A549 (cell line): Measurements from ENCODE around the gene TYW5. TPM values are rescaled to one million over a fixed set of nuclear protein-coding genes. Genes with fewer than 3 reads are reported as not detected.

Source experiments
- ATAC-seq, 2 experiments: fragments of 200-7000 bp in 1 of 2; fragments of >200 bp in 1 of 2; cut with Nextera tagmentation in 1 of 2; cut with Tn5 transposase in 1 of 2; 3 replicates each; pipeline versions ENCODE4 v1.8.0 to v1.9.1; 2018 to 2020; ENCODE audit warnings: mild to moderate bottlenecking in 1 of 2, moderate library complexity in 1 of 2
- CTCF ChIA-PET: fragments of 300-600 bp; sonication (Branson Sonifier 250); formaldehyde crosslinking; extraction: SDS; loops from one replicate; lab custom pipeline; 2021; ENCODE audit warnings: antibody characterized with exemption, inconsistent platforms; lab: Yijun Ruan, JAX
- POLR2A ChIA-PET: fragments of 350-600 bp; formaldehyde crosslinking; extraction: SDS; loops from one replicate; lab custom pipeline; 2021; ENCODE audit warnings: antibody characterized with exemption, inconsistent platforms; lab: Yijun Ruan, JAX
- DNase-seq, 2 experiments: peaks; one replicate each; pipeline versions ENCODE4 v3.0.0 to v3.0.0-alpha.2; 2011 to 2016; ENCODE audit warnings: low read depth in 1 of 2, low spot score in 1 of 2
- FAIRE-seq: peaks from 2 replicates; lab custom pipeline; 2011; peaks lifted over from hg19 to GRCh38; lab: Jason Lieb, UNC
- H3K27ac ChIP-seq, 2 experiments: fragments of >200 bp; sonication (Bioruptor Twin); formaldehyde crosslinking; 3 replicates each; pipeline ENCODE4 v1.5.1; 2016 to 2017
- H3K4me1 ChIP-seq: fragments of >200 bp; sonication (Bioruptor Twin); formaldehyde crosslinking; 3 replicates; pipeline ENCODE4 v1.6.1; 2016
- H3K4me2 ChIP-seq: fragments of >200 bp; sonication (Bioruptor Twin); formaldehyde crosslinking; 3 replicates; pipeline ENCODE4 v1.6.1; 2016
- H3K4me3 ChIP-seq: fragments of >200 bp; sonication (Bioruptor Twin); formaldehyde crosslinking; 3 replicates; pipeline ENCODE4 v1.5.1; 2016
- H3K9me3 ChIP-seq: fragments of >200 bp; sonication (Bioruptor Twin); formaldehyde crosslinking; 3 replicates; pipeline ENCODE4 v1.6.1; 2016
- CHD2 ChIP-seq: fragments of 150-350 bp; IDR thresholded peaks from 2 replicates; pipeline ENCODE4 v1.6.1; 2014; ENCODE audit warnings: low read length; ENCODE audit not compliant: partially characterized antibody
- EHMT2 ChIP-seq: fragments of 200-600 bp; sonication (generic); IDR thresholded peaks from 2 replicates; pipeline ENCODE4 v1.6.1; 2016; ENCODE audit warnings: antibody characterized with exemption, low read depth, mild to moderate bottlenecking, moderate library complexity
- EP300 ChIP-seq, 2 experiments: fragments of >200 bp; sonication (Bioruptor Twin); formaldehyde crosslinking; IDR thresholded peaks; 2 replicates in 1 of 2; 3 replicates in 1 of 2; pipeline ENCODE4 v1.6.1; 2016 to 2017
- KDM5A ChIP-seq: fragments of 200-600 bp; sonication (generic); IDR thresholded peaks from 2 replicates; pipeline ENCODE4 v1.6.1; 2016; ENCODE audit warnings: antibody characterized with exemption, mild to moderate bottlenecking
- MAFK ChIP-seq: fragments of 450-650 bp; IDR thresholded peaks from 2 replicates; pipeline ENCODE4 v1.6.1; 2014; ENCODE audit not compliant: partially characterized antibody
- RAD21 ChIP-seq, 2 experiments: fragments of >200 bp in 1 of 2; sonication (Bioruptor Twin) in 1 of 2; formaldehyde crosslinking in 1 of 2; IDR thresholded peaks in 1 of 2; conservative IDR thresholded peaks in 1 of 2; 2 replicates in 1 of 2; 3 replicates in 1 of 2; pipeline ENCODE4 v1.6.1; 2012 to 2018; ENCODE audit warnings: inconsistent platforms in 1 of 2
- RFX5 ChIP-seq: fragments of 450-650 bp; IDR thresholded peaks from 2 replicates; pipeline ENCODE4 v1.7.1; 2014; ENCODE audit warnings: antibody characterized with exemption, mild to moderate bottlenecking, moderate library complexity
- RNF2 ChIP-seq: fragments of 200-600 bp; sonication (generic); IDR thresholded peaks from 2 replicates; pipeline ENCODE4 v1.6.1; 2016; ENCODE audit warnings: low read depth, mild to moderate bottlenecking, antibody characterized with exemption, moderate library complexity, borderline replicate concordance
- SMC3 ChIP-seq: fragments of >200 bp; sonication (Bioruptor Twin); formaldehyde crosslinking; IDR thresholded peaks from 3 replicates; pipeline ENCODE4 v1.6.1; 2018; ENCODE audit warnings: inconsistent platforms
- SREBF2 ChIP-seq: fragments of 450-650 bp; IDR thresholded peaks from 2 replicates; pipeline ENCODE4 v1.6.1; 2014; ENCODE audit warnings: mild to moderate bottlenecking, moderate library complexity
- TFCP2L1 ChIP-seq: fragments of 250-450 bp; sonication (Bioruptor Pico); IDR thresholded peaks from 2 replicates; pipeline ENCODE4 v1.5.0; 2021; ENCODE audit warnings: mild to moderate bottlenecking
- WGBS: methylation state at CpG from one replicate; pipeline ENCODE4 v1.1.6; 2017; ENCODE audit errors: missing lambda C conversion rate; 5-methylcytosine and 5-hydroxymethylcytosine counted together
- polyA plus RNA-seq, 4 experiments: library from polyadenylated mRNA; depleted of rRNA in 3 of 4; stranded (reverse); fragments of >200 nt; fragmentation: RNase III in 1 of 4; extraction: RNeasy Plus Mini Kit Qiagen cat#74134 plus additional on column Dnase treatment in 1 of 4; gene quantifications; 2 replicates in 3 of 4; 3 replicates in 1 of 4; pipeline ENCODE4 v1.2.3, GENCODE V29; 2011 to 2017
- TF ChIP-seq, protein P1 (sequence below): fragments of >200 bp; sonication (Bioruptor Twin); formaldehyde crosslinking; IDR thresholded peaks from 3 replicates; pipeline ENCODE4 v1.5.1; 2016
- TF ChIP-seq, protein P2 (sequence below): fragments of 200-600 bp; sonication (generic); IDR thresholded peaks from 2 replicates; pipeline ENCODE4 v1.6.1; 2016; ENCODE audit warnings: antibody characterized with exemption, mild to moderate bottlenecking, moderate library complexity
- TF ChIP-seq, protein P3 (sequence below): IDR thresholded peaks from 2 replicates; pipeline ENCODE4 v1.6.1; 2012; ENCODE audit warnings: low read depth, borderline replicate concordance
- TF ChIP-seq, protein P4 (sequence below): IDR thresholded peaks from 2 replicates; pipeline ENCODE4 v1.6.1; 2012

Gene TYW5
- polyA plus RNA-seq, 2 of the 4 experiments (the other 2 are of a cell fraction), result 7.8 to 15.2 TPM

DNA sequence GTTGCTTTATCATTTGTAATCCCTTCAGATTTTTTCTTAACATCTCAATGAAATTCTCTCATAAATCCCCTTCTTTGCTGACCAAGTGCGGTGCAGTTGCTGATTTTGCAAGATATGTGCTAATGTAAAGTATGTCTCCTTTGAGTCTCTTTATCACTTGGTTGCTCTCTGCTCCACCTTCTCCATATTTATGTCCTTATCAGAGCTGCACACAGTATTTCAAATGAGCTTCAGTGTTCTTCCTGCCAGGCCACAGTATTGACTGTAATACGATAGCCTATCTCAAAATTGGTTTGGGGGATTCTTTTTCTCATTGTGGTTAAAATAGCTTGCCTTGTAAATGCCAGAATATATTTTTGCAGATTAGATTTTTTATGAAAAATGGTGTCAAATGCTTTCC lies 32.3 kb upstream of the TYW5 start:
- TF ChIP-seq, protein P1, sequence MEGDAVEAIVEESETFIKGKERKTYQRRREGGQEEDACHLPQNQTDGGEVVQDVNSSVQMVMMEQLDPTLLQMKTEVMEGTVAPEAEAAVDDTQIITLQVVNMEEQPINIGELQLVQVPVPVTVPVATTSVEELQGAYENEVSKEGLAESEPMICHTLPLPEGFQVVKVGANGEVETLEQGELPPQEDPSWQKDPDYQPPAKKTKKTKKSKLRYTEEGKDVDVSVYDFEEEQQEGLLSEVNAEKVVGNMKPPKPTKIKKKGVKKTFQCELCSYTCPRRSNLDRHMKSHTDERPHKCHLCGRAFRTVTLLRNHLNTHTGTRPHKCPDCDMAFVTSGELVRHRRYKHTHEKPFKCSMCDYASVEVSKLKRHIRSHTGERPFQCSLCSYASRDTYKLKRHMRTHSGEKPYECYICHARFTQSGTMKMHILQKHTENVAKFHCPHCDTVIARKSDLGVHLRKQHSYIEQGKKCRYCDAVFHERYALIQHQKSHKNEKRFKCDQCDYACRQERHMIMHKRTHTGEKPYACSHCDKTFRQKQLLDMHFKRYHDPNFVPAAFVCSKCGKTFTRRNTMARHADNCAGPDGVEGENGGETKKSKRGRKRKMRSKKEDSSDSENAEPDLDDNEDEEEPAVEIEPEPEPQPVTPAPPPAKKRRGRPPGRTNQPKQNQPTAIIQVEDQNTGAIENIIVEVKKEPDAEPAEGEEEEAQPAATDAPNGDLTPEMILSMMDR, result no peak
- no peak for TF ChIP-seq SMC3
- Histone ChIP-seq H3K9me3 (no peaks in the 10 kb centered on the region), H3K27ac (no peak overlapping the region), H3K4me1 (no peaks in the 10 kb centered on the region), H3K4me3 (no peak overlapping the region), H3K4me2 (no peak overlapping the region)
- FAIRE-seq (no peak), DNase-seq (no peak), ATAC-seq (no peak)
- WGBS, result 93% methylated on average over 2 of the region's 2 CpGs
- ChIA-PET CTCF (interaction anchor here (0.8 to 1.5 kb wide), 3 partner anchors 14 to 494 kb away, joined by 3 to 5 read pairs (median 4); no protein-coding TSS in a partner anchor), POLR2A (no interaction called here)

DNA sequence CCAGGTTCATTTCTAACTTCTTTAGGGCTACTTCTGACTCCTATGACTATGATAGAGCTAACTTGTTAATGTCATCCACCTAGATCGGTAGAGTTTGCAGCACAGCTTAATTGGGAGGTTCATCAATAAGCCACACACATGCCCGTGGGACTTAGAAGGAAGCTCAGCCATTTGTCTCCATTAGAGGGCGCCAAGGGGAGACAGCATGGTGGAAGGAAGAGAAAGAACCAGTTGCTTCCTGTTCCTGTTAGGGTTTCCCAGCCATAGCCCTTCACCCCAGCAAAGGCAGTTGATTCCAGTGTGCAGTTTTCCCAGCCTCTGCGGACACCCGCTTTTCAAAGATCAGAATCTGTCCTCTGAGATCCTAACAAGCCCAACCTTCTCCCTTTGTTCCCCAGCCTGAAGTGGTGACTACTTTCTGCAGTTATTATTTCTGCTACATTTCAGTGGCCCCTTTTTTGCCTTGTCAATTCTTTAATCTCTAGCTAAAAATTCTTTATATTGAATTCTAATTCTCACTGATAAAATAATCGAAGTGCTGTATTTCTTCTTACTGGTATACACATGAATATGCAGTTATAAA lies 30.4 kb upstream of the TYW5 start:
- FAIRE-seq (no peak), ATAC-seq (peak; percentile 82 to 98), DNase-seq (peak; percentile 31 to 84)
- Histone ChIP-seq H3K4me3 (no peak overlapping the region), H3K4me2 (no peak overlapping the region), H3K27ac (peak overlapping the region; percentile 33 to 74; a peak in 4 of 6 replicates), H3K9me3 (no peaks in the 10 kb centered on the region), H3K4me1 (no peaks in the 10 kb centered on the region)
- 36% methylated on average over 6 of the region's 6 CpGs for WGBS
- CTCF ChIA-PET, result interaction anchor here (0.6 to 3.2 kb wide), 17 partner anchors 10 to 718 kb away, joined by 3 to 20 read pairs (median 4); partner anchors contain the start of gene SPATS2L
- POLR2A ChIA-PET, result no interaction called here
- TF ChIP-seq RNF2, result no peak
- TF ChIP-seq SREBF2, result no peak
- TF ChIP-seq, protein P1, result peak; percentile 57
- peak; percentile 67 for TF ChIP-seq SMC3
- TF ChIP-seq EP300 (IDR thresholded peaks at IDR 0.05), result no peak
- TF ChIP-seq TFCP2L1 (CRISPR knock-in tag), result no peak
- TF ChIP-seq, protein P2, sequence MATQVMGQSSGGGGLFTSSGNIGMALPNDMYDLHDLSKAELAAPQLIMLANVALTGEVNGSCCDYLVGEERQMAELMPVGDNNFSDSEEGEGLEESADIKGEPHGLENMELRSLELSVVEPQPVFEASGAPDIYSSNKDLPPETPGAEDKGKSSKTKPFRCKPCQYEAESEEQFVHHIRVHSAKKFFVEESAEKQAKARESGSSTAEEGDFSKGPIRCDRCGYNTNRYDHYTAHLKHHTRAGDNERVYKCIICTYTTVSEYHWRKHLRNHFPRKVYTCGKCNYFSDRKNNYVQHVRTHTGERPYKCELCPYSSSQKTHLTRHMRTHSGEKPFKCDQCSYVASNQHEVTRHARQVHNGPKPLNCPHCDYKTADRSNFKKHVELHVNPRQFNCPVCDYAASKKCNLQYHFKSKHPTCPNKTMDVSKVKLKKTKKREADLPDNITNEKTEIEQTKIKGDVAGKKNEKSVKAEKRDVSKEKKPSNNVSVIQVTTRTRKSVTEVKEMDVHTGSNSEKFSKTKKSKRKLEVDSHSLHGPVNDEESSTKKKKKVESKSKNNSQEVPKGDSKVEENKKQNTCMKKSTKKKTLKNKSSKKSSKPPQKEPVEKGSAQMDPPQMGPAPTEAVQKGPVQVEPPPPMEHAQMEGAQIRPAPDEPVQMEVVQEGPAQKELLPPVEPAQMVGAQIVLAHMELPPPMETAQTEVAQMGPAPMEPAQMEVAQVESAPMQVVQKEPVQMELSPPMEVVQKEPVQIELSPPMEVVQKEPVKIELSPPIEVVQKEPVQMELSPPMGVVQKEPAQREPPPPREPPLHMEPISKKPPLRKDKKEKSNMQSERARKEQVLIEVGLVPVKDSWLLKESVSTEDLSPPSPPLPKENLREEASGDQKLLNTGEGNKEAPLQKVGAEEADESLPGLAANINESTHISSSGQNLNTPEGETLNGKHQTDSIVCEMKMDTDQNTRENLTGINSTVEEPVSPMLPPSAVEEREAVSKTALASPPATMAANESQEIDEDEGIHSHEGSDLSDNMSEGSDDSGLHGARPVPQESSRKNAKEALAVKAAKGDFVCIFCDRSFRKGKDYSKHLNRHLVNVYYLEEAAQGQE, result no peak
- TF ChIP-seq, protein P3, sequence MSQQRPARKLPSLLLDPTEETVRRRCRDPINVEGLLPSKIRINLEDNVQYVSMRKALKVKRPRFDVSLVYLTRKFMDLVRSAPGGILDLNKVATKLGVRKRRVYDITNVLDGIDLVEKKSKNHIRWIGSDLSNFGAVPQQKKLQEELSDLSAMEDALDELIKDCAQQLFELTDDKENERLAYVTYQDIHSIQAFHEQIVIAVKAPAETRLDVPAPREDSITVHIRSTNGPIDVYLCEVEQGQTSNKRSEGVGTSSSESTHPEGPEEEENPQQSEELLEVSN, result no peak
- TF ChIP-seq EHMT2, result 0 out of 2 replicates have a peak, but pooled peaks have one; percentile 54
- TF ChIP-seq RAD21 (conservative IDR thresholded peaks at IDR 0.05 in 1 of 2, IDR thresholded peaks at IDR 0.05 in 1 of 2), result peak; percentile 57 to 76
- no peak for TF ChIP-seq MAFK
- TF ChIP-seq, protein P4, sequence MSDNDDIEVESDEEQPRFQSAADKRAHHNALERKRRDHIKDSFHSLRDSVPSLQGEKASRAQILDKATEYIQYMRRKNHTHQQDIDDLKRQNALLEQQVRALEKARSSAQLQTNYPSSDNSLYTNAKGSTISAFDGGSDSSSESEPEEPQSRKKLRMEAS, result peak; percentile 45
- TF ChIP-seq CHD2, result no peak
- no peak for TF ChIP-seq KDM5A
- TF ChIP-seq RFX5, result no peak
